ENCODE measurements around the gene SMIM35.

DNA sequence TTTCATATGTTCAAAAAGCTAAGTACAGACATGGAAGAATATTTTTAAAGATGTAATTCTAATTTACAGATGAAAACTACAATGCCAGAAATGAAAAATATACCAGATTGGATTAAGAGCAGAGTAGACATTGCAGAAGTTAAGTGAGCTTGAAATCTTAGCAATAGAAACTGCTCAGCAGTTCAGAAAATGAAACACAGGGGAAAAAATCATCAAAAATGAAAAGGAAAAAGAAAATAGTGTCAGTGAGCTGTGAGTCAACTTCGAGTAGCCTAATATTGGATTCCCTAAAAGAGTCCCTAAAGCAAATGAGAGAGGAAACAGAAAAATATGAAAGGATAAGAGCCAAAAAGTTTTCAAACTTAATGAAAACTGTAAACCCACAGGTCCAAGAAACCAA, 126.4 kb downstream of the SMIM35 start:
- TF ChIP-seq CTCF (IDR thresholded peaks at IDR 0.05; ENCODE audit: low read depth, low read length, poor library complexity, severe bottlenecking) (no peak), EZH2phosphoT487 (IDR thresholded peaks at IDR 0.05; ENCODE audit: borderline replicate concordance, low read length) (no peak)

Data from DOHH2 (cell line).